Measurements from ENCODE around the gene SRPK3.
"Not testable (repeated sequence)": the region's sequence is repeated elsewhere in the genome, so short reads cannot be mapped to it uniquely, and the experiment has no call there.

Gene SRPK3

GRCh38 chrX:153818064-153818463 lies 37.2 kb downstream of the SRPK3 start:
- WGBS (ENCODE audit: extremely low coverage, insufficient coverage, low lambda C conversion rate) = no CpG with 5 or more reads among the region's 9 CpGs
- H2BK120ac ChIP-seq (ENCODE audit: low read depth, low read length) = not testable (repeated sequence)

GRCh38 chrX:153818571-153819383 lies 37.9 kb downstream of the SRPK3 start:
- Histone ChIP-seq H2BK15ac (replicated peaks; ENCODE audit: low read depth) (no peak overlapping the region), H3K27ac (ENCODE audit: low read depth, low read length) (peak overlapping the region; percentile 52), H3K9ac (ENCODE audit: low read length) (peak overlapping the region; percentile 75), H3K27me3 (ENCODE audit: insufficient read depth, low read length, poor library complexity) (no peaks in the 10 kb centered on the region), H3K79me1 (ENCODE audit: low read length) (no peaks in the 10 kb centered on the region), H3K79me2 (ENCODE audit: control insufficient read depth, insufficient read depth, low read length) (peaks cover 18% of the 10 kb centered on the region), H2BK5ac (ENCODE audit: low read length) (no peak overlapping the region), H4K5ac (ENCODE audit: low read length) (no peak overlapping the region), H2BK120ac (ENCODE audit: low read depth, low read length) (no peak overlapping the region), H3K4ac (ENCODE audit: low read depth, low read length) (peak overlapping the region; percentile 57), H3K18ac (ENCODE audit: low read length) (no peak overlapping the region), H3K4me1 (ENCODE audit: control insufficient read depth, low read depth, low read length) (no peaks in the 10 kb centered on the region), H3K23ac (ENCODE audit: low read length) (no peak overlapping the region), H2AK5ac (ENCODE audit: low read length) (no peak overlapping the region), H4K8ac (ENCODE audit: low read depth, low read length) (no peak overlapping the region), H3K4me3 (ENCODE audit: low read length) (no peak overlapping the region), H3K4me2 (ENCODE audit: low read length) (peak overlapping the region; percentile 44), H3K36me3 (ENCODE audit: control insufficient read depth, insufficient read depth, low read length) (no peaks in the 10 kb centered on the region), H3K56ac (ENCODE audit: low read length) (peak overlapping the region; percentile 86)
- WGBS (ENCODE audit: extremely low coverage, insufficient coverage, low lambda C conversion rate) = no CpG with 5 or more reads among the region's 67 CpGs
- DNase-seq = peak; percentile 66

More at GRCh38 chrX:153818064-153818463, 37.2 kb downstream of the SRPK3 start:
- peaks cover 17% of the 10 kb centered on the region for H3K79me2 ChIP-seq (ENCODE audit: control insufficient read depth, insufficient read depth, low read length)
- H3K27ac ChIP-seq (ENCODE audit: low read depth, low read length); H3K79me1 ChIP-seq (ENCODE audit: low read length); H2AK5ac ChIP-seq (ENCODE audit: low read length); H3K4me2 ChIP-seq (ENCODE audit: low read length); H3K4ac ChIP-seq (ENCODE audit: low read depth, low read length); H3K4me3 ChIP-seq (ENCODE audit: low read length); H3K18ac ChIP-seq (ENCODE audit: low read length); H2BK15ac ChIP-seq (replicated peaks; ENCODE audit: low read depth); H3K27me3 ChIP-seq (ENCODE audit: insufficient read depth, low read length, poor library complexity); H3K4me1 ChIP-seq (ENCODE audit: control insufficient read depth, low read depth, low read length); H2BK5ac ChIP-seq (ENCODE audit: low read length); H4K5ac ChIP-seq (ENCODE audit: low read length); H3K36me3 ChIP-seq (ENCODE audit: control insufficient read depth, insufficient read depth, low read length); DNase-seq; H4K8ac ChIP-seq (ENCODE audit: low read depth, low read length); H3K56ac ChIP-seq (ENCODE audit: low read length); H3K23ac ChIP-seq (ENCODE audit: low read length); H3K9ac ChIP-seq (ENCODE audit: low read length): not testable (repeated sequence)

- Histone ChIP-seq H3K4ac (ENCODE audit: low read depth, low read length) (peak overlapping the region; percentile 57), H2BK5ac (ENCODE audit: low read length) (no peak overlapping the region)
Measured at GRCh38 chrX:153819384-153820040, 38.7 kb downstream of the SRPK3 start.

GRCh38 chrX:153820601-153821000 lies 39.8 kb downstream of the SRPK3 start:
- no peak overlapping the region for H4K8ac ChIP-seq (ENCODE audit: low read depth, low read length)

More at GRCh38 chrX:153819384-153820040, 38.7 kb downstream of the SRPK3 start:
- Histone ChIP-seq H3K27ac (ENCODE audit: low read depth, low read length) (peak overlapping the region; percentile 52), H3K4me2 (ENCODE audit: low read length) (peak overlapping the region; percentile 36), H2AK5ac (ENCODE audit: low read length) (no peak overlapping the region), H4K5ac (ENCODE audit: low read length) (no peak overlapping the region), H3K18ac (ENCODE audit: low read length) (peak overlapping the region; percentile 43), H2BK120ac (ENCODE audit: low read depth, low read length) (no peak overlapping the region), H3K27me3 (ENCODE audit: insufficient read depth, low read length, poor library complexity) (no peaks in the 10 kb centered on the region), H3K56ac (ENCODE audit: low read length) (peak overlapping the region; percentile 86), H3K36me3 (ENCODE audit: control insufficient read depth, insufficient read depth, low read length) (no peaks in the 10 kb centered on the region), H4K8ac (ENCODE audit: low read depth, low read length) (no peak overlapping the region), H3K23ac (ENCODE audit: low read length) (no peak overlapping the region), H2BK15ac (replicated peaks; ENCODE audit: low read depth) (no peak overlapping the region), H3K79me2 (ENCODE audit: control insufficient read depth, insufficient read depth, low read length) (peaks cover 24% of the 10 kb centered on the region), H3K9ac (ENCODE audit: low read length) (peak overlapping the region; percentile 75), H3K4me3 (ENCODE audit: low read length) (no peak overlapping the region), H3K79me1 (ENCODE audit: low read length) (no peaks in the 10 kb centered on the region), H3K4me1 (ENCODE audit: control insufficient read depth, low read depth, low read length) (no peaks in the 10 kb centered on the region)
- no CpG with 5 or more reads among the region's 23 CpGs for WGBS (ENCODE audit: extremely low coverage, insufficient coverage, low lambda C conversion rate)
- DNase-seq = peak; percentile 54

GRCh38 chrX:153821066-153821465 lies 40.2 kb downstream of the SRPK3 start:
- Histone ChIP-seq H4K5ac (ENCODE audit: low read length) (no peak overlapping the region), H3K27ac (ENCODE audit: low read depth, low read length) (no peak overlapping the region), H3K36me3 (ENCODE audit: control insufficient read depth, insufficient read depth, low read length) (no peaks in the 10 kb centered on the region), H3K4me3 (ENCODE audit: low read length) (no peak overlapping the region), H4K8ac (ENCODE audit: low read depth, low read length) (no peak overlapping the region), H3K18ac (ENCODE audit: low read length) (no peak overlapping the region), H2BK5ac (ENCODE audit: low read length) (no peak overlapping the region), H3K79me2 (ENCODE audit: control insufficient read depth, insufficient read depth, low read length) (peaks cover 34% of the 10 kb centered on the region), H3K56ac (ENCODE audit: low read length) (no peak overlapping the region), H3K4me1 (ENCODE audit: control insufficient read depth, low read depth, low read length) (no peaks in the 10 kb centered on the region), H2BK15ac (replicated peaks; ENCODE audit: low read depth) (no peak overlapping the region), H3K79me1 (ENCODE audit: low read length) (no peaks in the 10 kb centered on the region), H3K4me2 (ENCODE audit: low read length) (no peak overlapping the region), H2BK120ac (ENCODE audit: low read depth, low read length) (no peak overlapping the region), H3K9ac (ENCODE audit: low read length) (no peak overlapping the region), H3K27me3 (ENCODE audit: insufficient read depth, low read length, poor library complexity) (no peaks in the 10 kb centered on the region), H2AK5ac (ENCODE audit: low read length) (no peak overlapping the region), H3K4ac (ENCODE audit: low read depth, low read length) (no peak overlapping the region), H3K23ac (ENCODE audit: low read length) (no peak overlapping the region)
- no peak for DNase-seq
- WGBS (ENCODE audit: extremely low coverage, insufficient coverage, low lambda C conversion rate) = no CpG with 5 or more reads among the region's 9 CpGs

More at GRCh38 chrX:153820601-153821000, 39.8 kb downstream of the SRPK3 start:
- Histone ChIP-seq H3K79me2 (ENCODE audit: control insufficient read depth, insufficient read depth, low read length) (peaks cover 31% of the 10 kb centered on the region), H3K18ac (ENCODE audit: low read length) (no peak overlapping the region), H3K4ac (ENCODE audit: low read depth, low read length) (no peak overlapping the region), H2BK5ac (ENCODE audit: low read length) (no peak overlapping the region), H3K4me2 (ENCODE audit: low read length) (no peak overlapping the region), H4K5ac (ENCODE audit: low read length) (no peak overlapping the region), H2AK5ac (ENCODE audit: low read length) (no peak overlapping the region), H3K27me3 (ENCODE audit: insufficient read depth, low read length, poor library complexity) (no peaks in the 10 kb centered on the region), H3K27ac (ENCODE audit: low read depth, low read length) (no peak overlapping the region), H3K4me3 (ENCODE audit: low read length) (no peak overlapping the region), H3K9ac (ENCODE audit: low read length) (no peak overlapping the region), H3K79me1 (ENCODE audit: low read length) (no peaks in the 10 kb centered on the region), H3K23ac (ENCODE audit: low read length) (no peak overlapping the region), H3K36me3 (ENCODE audit: control insufficient read depth, insufficient read depth, low read length) (no peaks in the 10 kb centered on the region), H2BK15ac (replicated peaks; ENCODE audit: low read depth) (no peak overlapping the region), H3K4me1 (ENCODE audit: control insufficient read depth, low read depth, low read length) (no peaks in the 10 kb centered on the region), H2BK120ac (ENCODE audit: low read depth, low read length) (no peak overlapping the region), H3K56ac (ENCODE audit: low read length) (no peak overlapping the region)
- no CpG with 5 or more reads among the region's 7 CpGs for WGBS (ENCODE audit: extremely low coverage, insufficient coverage, low lambda C conversion rate)
- no peak for DNase-seq
